Activated T-helper 2 cell treated with anti-CD3 and anti-CD28 coated beads, Interferon-gamma antibody, Interleukin-2, Interleukin-4, amounts not matched to agents 10 μg/mL and 5 μg/mL and 100 μg/mL, durations not matched to agents 14 hours and 24 hours and 36 hours (primary cell): ENCODE measurements around the gene GLIS2. TPM values are rescaled to one million over a fixed set of nuclear protein-coding genes. Genes with fewer than 3 reads are reported as not detected.
A peak's percentile ranks its signal among the peaks of the same experiment; 100 is the strongest.

Source experiments
- DNase-seq: peaks from one replicate; pipeline ENCODE4 v3.0.0; 2021; ENCODE audit warnings: low spot score
- H3K27ac Mint-ChIP-seq: one replicate; pipeline ENCODE4 v1.8.0; 2021; ENCODE audit warnings: mixed read lengths
- H3K27me3 Mint-ChIP-seq: one replicate; pipeline ENCODE4 v1.8.0; 2021; ENCODE audit warnings: low read depth, mixed read lengths
- H3K36me3 Mint-ChIP-seq: one replicate; pipeline ENCODE4 v1.8.0; 2021; ENCODE audit warnings: low read depth, mixed read lengths
- H3K4me1 Mint-ChIP-seq: one replicate; pipeline ENCODE4 v1.8.0; 2021; ENCODE audit warnings: low read depth, mixed read lengths
- H3K4me3 Mint-ChIP-seq: one replicate; pipeline ENCODE4 v1.8.0; 2021; ENCODE audit warnings: low read depth, mild to moderate bottlenecking, moderate library complexity, mixed read lengths
- H3K9me3 Mint-ChIP-seq: one replicate; pipeline ENCODE4 v1.8.0; 2021; ENCODE audit warnings: mixed read lengths
- intact Hi-C: fragments of 100-400 bp; cut with micrococcal nuclease; formaldehyde crosslinking; loops from one replicate; pipeline ENCODE4 v1.15.1; 2023
- total RNA-seq: library from RNA; stranded (reverse); gene quantifications from 2 replicates; pipeline ENCODE4 v1.2.3, GENCODE V29; 2022

The GLIS2 gene
- total RNA-seq, 1 donor from 2014 or later = 2.1 TPM

- Mint-ChIP-seq H3K27ac (no peak overlapping the region), H3K9me3 (no peaks in the 10 kb centered on the region), H3K27me3 (no peaks in the 10 kb centered on the region), H3K36me3 (peaks cover 12% of the 10 kb centered on the region), H3K4me3 (no peak overlapping the region), H3K4me1 (peaks cover 4% of the 10 kb centered on the region)
- DNase-seq = no peak
- intact Hi-C loops = no loop called here
Measured at GRCh38 chr16:4347010-4347409, 31.1 kb downstream of the GLIS2 start.

GRCh38 chr16:4347765-4348509, 32.1 kb downstream of the GLIS2 start:
- H3K4me3 Mint-ChIP-seq = no peak overlapping the region
- H3K4me1 Mint-ChIP-seq = peaks cover 4% of the 10 kb centered on the region
- no peak overlapping the region for H3K27ac Mint-ChIP-seq
- no peaks in the 10 kb centered on the region for H3K27me3 Mint-ChIP-seq
- peaks cover 12% of the 10 kb centered on the region for H3K36me3 Mint-ChIP-seq
- intact Hi-C loops = no loop called here
- no peaks in the 10 kb centered on the region for H3K9me3 Mint-ChIP-seq
- DNase-seq = no peak

- Mint-ChIP-seq H3K9me3 (no peaks in the 10 kb centered on the region), H3K27me3 (no peaks in the 10 kb centered on the region), H3K4me3 (peak overlapping the region; percentile 13), H3K36me3 (peaks cover 17% of the 10 kb centered on the region), H3K4me1 (peaks cover 4% of the 10 kb centered on the region), H3K27ac (no peak overlapping the region)
- no peak for DNase-seq
- intact Hi-C loops = no loop called here
Measured at GRCh38 chr16:4349332-4349731, 33.5 kb downstream of the GLIS2 start.

- Mint-ChIP-seq H3K4me3 (peak overlapping the region; percentile 93), H3K36me3 (peaks cover 22% of the 10 kb centered on the region), H3K27ac (peak overlapping the region; percentile 88), H3K27me3 (no peaks in the 10 kb centered on the region), H3K9me3 (no peaks in the 10 kb centered on the region), H3K4me1 (peaks cover 4% of the 10 kb centered on the region)
- DNase-seq = no peak
- intact Hi-C loops = loop anchor here (5.0 kb wide), 1 partner anchor 127 kb away; the partner anchor contains the start of gene HMOX2
Measured at GRCh38 chr16:4350365-4350786, 34.5 kb downstream of the GLIS2 start.

- H3K27ac Mint-ChIP-seq = peak within 1 kb of the TSS; percentile 88
- no peaks in the 10 kb centered on the region for H3K9me3 Mint-ChIP-seq
- H3K4me1 Mint-ChIP-seq = peaks cover 4% of the 10 kb centered on the region
- peak; percentile 98 for DNase-seq
- H3K4me3 Mint-ChIP-seq = peak within 1 kb of the TSS; percentile 93
- H3K27me3 Mint-ChIP-seq = no peaks in the 10 kb centered on the region
- H3K36me3 Mint-ChIP-seq = peaks cover 22% of the 10 kb centered on the region
- intact Hi-C loops = loop anchor here (1.0 to 5.0 kb wide), 2 partner anchors 80 to 126 kb away; partner anchors contain the start of gene HMOX2
Measured at GRCh38 chr16:4350787-4351659, 35.2 kb downstream of the GLIS2 start, which contains the start of gene PAM16. Gene PAM16, minus strand, starts transcription at chr16:4351321. Its CDS starts 87 bp downstream, at chr16:4351234.

GRCh38 chr16:4351880-4352279, 36.0 kb downstream of the GLIS2 start:
- peaks cover 4% of the 10 kb centered on the region for H3K4me1 Mint-ChIP-seq
- DNase-seq = no peak
- no peaks in the 10 kb centered on the region for H3K9me3 Mint-ChIP-seq
- H3K27ac Mint-ChIP-seq = peak overlapping the region; percentile 69
- H3K4me3 Mint-ChIP-seq = peak overlapping the region; percentile 42
- H3K36me3 Mint-ChIP-seq = peaks cover 22% of the 10 kb centered on the region
- H3K27me3 Mint-ChIP-seq = no peaks in the 10 kb centered on the region
- intact Hi-C loops = loop anchor here (1.0 to 5.0 kb wide), 2 partner anchors 81 to 125 kb away; partner anchors contain the start of gene HMOX2

GRCh38 chr16:4352843-4353242, 37.0 kb downstream of the GLIS2 start:
- no peaks in the 10 kb centered on the region for H3K27me3 Mint-ChIP-seq
- no peak for DNase-seq
- no peak overlapping the region for H3K4me3 Mint-ChIP-seq
- H3K27ac Mint-ChIP-seq = no peak overlapping the region
- peaks cover 4% of the 10 kb centered on the region for H3K4me1 Mint-ChIP-seq
- intact Hi-C loops = loop anchor here (5.0 kb wide), 1 partner anchor 124 kb away; the partner anchor contains the start of gene HMOX2
- no peaks in the 10 kb centered on the region for H3K9me3 Mint-ChIP-seq
- peaks cover 22% of the 10 kb centered on the region for H3K36me3 Mint-ChIP-seq

- Mint-ChIP-seq H3K4me1 (peaks cover 4% of the 10 kb centered on the region), H3K9me3 (no peaks in the 10 kb centered on the region), H3K4me3 (no peak overlapping the region), H3K27ac (no peak overlapping the region), H3K27me3 (no peaks in the 10 kb centered on the region), H3K36me3 (peaks cover 18% of the 10 kb centered on the region)
- no peak for DNase-seq
- intact Hi-C loops = loop anchor here (5.0 kb wide), 1 partner anchor 124 kb away; the partner anchor contains the start of gene HMOX2
Measured at GRCh38 chr16:4353675-4354074, 37.8 kb downstream of the GLIS2 start.

GRCh38 chr16:4354512-4355409, 38.9 kb downstream of the GLIS2 start:
- H3K4me1 Mint-ChIP-seq = peaks cover 4% of the 10 kb centered on the region
- H3K4me3 Mint-ChIP-seq = no peak overlapping the region
- H3K27me3 Mint-ChIP-seq = no peaks in the 10 kb centered on the region
- no peak for DNase-seq
- no peak overlapping the region for H3K27ac Mint-ChIP-seq
- H3K36me3 Mint-ChIP-seq = peaks cover 24% of the 10 kb centered on the region
- intact Hi-C loops = loop anchor here (5.0 kb wide), 2 partner anchors 48 to 123 kb away; partner anchors contain the start of gene HMOX2
- H3K9me3 Mint-ChIP-seq = no peaks in the 10 kb centered on the region

- Mint-ChIP-seq H3K9me3 (no peaks in the 10 kb centered on the region), H3K4me1 (peaks cover under 1% of the 10 kb centered on the region), H3K27ac (no peak overlapping the region), H3K36me3 (peaks cover 31% of the 10 kb centered on the region), H3K27me3 (no peaks in the 10 kb centered on the region), H3K4me3 (no peak overlapping the region)
- no peak for DNase-seq
- intact Hi-C loops = loop anchor here (5.0 kb wide), 1 partner anchor 45 kb away; no protein-coding TSS in a partner anchor
Measured at GRCh38 chr16:4356820-4357219, 41.0 kb downstream of the GLIS2 start.

GRCh38 chr16:4358236-4358635, 42.4 kb downstream of the GLIS2 start:
- H3K4me1 Mint-ChIP-seq = no peaks in the 10 kb centered on the region
- no peak overlapping the region for H3K27ac Mint-ChIP-seq
- intact Hi-C loops = loop anchor here (5.0 kb wide), 1 partner anchor 44 kb away; no protein-coding TSS in a partner anchor
- H3K27me3 Mint-ChIP-seq = no peaks in the 10 kb centered on the region
- no peak overlapping the region for H3K4me3 Mint-ChIP-seq
- DNase-seq = no peak
- H3K9me3 Mint-ChIP-seq = no peaks in the 10 kb centered on the region
- peaks cover 41% of the 10 kb centered on the region for H3K36me3 Mint-ChIP-seq
